GM21576 (cell line): Measurements from ENCODE around the gene ABCC4.

ENCODE experiments used
- ATAC-seq: cut with Tn5 transposase; IDR thresholded peaks from one replicate; pipeline ENCODE4 v1.9.1; 2021; ENCODE audit warnings: mild to moderate bottlenecking, moderate library complexity; ENCODE audit not compliant: unreplicated experiment

ABCC4 gene

DNA sequence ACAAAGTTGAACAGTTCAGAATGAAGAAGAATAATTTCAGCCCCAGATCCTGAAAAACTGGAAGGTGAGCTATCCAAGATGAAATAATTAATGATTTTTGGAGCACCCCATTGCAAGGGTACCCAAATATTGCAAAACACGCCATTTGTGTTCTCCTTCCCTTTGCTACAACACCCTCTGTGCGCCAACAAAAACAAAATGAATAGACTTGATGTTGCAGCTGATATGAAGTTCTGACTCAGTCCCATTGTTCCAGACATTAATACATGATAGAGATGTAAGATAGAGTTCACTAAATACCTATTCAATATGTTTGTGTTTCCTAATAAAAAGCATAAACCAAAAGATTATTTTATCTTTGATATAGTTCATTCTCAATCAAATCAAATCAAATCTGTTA, 301.4 kb downstream of the ABCC4 start:
- no peak for ATAC-seq

DNA sequence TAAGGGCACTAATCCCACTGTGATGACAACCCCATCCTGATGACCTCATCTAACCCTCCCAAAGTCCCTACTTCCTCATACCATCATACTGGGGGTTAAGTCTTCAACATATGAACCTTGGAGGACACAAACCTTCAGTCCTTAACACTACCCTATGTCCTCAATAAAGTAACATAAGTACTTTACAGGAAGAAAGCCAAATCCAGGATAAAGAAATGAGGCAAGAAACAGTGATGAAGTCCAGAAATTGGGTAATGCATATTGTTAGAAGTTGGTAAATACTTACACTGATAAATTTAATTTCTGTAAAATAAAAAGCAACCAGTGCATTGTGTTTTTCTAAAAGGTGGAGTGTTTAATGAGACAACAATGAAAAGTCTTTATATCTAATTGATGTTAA, 304.1 kb downstream of the ABCC4 start:
- no peak for ATAC-seq

GRCh38 chr13:94996445-94996844, 304.8 kb downstream of the ABCC4 start:
- no peak for ATAC-seq

DNA sequence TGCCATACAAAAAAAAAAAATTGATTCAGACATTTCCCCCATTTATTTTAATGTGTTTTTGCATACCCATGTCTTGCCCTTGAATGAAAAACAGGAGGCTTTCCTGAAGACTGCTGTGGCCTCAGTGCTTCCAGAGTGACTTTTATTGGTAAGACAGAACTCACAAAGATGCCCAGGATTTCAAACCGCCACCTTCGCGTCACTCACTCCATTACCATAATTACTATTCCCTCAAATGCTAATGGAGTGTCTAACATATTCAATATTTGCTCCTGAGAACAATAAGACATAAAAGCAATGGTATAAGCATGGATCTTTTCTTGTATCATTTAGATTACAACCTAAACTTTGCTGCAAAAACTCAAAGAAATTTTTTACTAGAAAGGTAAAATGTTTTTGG, 306.7 kb downstream of the ABCC4 start:
- ATAC-seq = no peak

GRCh38 chr13:94993616-94994015, 307.6 kb downstream of the ABCC4 start:
- no peak for ATAC-seq

- no peak for ATAC-seq
Observed at GRCh38 chr13:94992036-94992960, 309.0 kb downstream of the ABCC4 start.

DNA sequence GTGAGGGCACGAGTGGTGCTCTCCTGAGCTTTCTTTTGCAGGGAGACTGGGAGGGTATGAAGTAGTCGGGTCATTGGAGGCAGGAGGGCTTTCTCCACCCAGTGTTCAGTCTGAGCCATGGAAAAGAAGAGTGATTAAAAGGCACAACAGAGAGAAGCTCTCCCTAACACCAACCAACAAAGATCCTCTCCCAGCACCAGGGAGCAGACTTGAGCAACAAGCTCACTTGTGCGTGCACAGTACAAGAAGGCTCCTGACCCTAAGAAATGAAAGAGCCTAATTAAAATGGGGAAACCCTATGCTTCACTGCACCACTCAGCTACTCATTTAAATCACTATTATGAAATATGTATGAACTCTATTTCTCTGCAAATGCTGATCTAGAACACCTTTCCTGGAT, 312.6 kb downstream of the ABCC4 start:
- ATAC-seq = no peak

DNA sequence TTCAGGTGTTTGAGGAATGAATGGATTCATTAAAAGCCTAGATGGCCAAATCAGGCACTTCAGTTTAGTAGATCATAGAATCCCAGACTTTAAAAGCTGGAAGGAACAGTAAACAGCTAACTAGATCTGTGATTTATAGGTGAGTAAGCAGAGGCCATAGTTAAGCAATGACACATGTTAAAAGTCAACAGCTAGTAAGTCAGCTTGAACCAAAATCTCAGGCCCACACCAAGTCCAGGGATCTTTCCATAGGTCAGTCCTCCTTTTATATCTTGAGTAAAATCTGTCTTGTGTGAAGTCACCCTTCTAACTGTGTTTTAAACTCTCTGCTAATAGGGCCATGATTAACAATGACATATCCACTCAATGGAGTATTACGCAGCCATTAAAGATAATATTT, 313.4 kb downstream of the ABCC4 start:
- ATAC-seq = no peak

DNA sequence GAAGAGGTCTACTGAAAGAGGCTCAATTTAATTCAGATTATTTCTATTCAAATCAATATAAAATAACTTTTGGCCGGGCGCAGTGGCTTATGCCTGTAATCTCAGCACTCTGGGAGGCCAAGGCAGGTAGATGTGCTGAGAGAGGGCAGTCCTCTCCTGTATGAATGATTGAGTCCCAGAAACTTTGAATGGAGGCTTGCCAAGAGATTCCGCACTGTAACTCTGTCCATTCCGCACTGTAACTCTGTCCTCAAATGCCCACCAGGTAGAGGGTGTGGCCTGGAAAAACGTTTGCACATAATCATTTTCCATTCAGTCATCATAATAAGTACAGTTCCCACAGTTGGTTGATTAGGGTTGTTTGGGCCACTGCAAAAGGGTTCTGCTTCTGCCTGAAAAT, 314.2 kb downstream of the ABCC4 start:
- ATAC-seq = no peak

DNA sequence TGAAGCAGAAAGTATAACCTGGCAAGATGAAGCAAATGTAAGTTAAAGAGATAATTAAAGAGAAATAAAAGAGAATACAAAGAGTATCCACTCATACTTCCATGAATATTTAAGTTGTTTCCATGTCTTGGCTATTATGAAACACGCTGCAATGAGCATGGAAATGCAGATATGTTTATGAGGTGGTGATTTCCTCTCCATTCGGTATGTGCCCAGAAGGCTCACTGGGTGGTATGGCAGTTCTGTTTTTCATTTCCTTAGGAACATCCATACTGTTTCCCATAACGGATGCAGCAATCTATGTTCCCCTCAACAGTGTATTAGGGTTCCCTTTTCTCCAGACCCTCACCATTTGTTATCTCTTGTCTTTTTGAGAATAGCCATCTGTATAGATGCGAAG, 316.3 kb downstream of the ABCC4 start:
- no peak for ATAC-seq

DNA sequence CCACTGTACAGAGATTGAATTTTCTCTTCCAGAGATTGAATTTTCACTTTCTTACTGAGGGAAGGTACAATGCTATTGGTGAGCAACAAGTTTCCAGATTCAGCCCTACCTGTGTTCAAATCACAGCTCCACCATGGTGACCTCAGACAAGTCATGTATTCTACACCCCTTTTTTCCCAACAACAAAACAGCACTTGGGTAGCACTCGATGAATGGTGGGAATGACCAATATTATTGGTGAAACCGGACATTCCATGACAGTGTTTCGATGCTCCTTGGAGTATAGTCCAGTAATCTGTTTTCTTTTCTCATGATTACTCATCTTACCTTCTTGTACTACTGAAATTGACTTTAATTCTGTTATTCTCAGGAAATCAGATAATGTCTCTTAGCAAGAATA, 322.7 kb downstream of the ABCC4 start:
- no peak for ATAC-seq

GRCh38 chr13:94974015-94974951, 327.0 kb downstream of the ABCC4 start:
- no peak for ATAC-seq

DNA sequence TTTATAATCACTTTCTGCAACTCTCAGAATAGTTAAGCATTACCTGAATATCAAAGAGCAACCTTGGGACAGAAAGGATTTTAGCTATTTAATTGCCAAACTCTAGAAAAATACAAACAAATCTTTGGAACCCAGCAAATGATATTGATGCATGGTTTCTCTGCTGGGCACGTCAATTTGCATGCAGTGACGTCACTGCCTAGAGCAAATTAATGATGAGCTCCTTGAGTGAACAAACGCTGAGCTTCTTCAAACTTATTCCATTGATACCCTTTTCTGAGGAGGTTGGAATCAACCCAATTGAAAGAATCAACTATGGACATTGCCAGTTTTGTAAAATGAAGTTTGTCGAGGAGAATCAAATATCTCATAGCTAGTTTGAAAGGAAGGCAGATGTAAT, 329.0 kb downstream of the ABCC4 start:
- ATAC-seq = no peak
